HEK293 (cell line): Measurements from ENCODE around the gene DENR.

Source experiments
- CTCF ChIA-PET: fragments of 350-600 bp; formaldehyde crosslinking; extraction: SDS; loops from one replicate; lab custom pipeline; 2021; ENCODE audit warnings: antibody characterized with exemption; lab: Yijun Ruan, JAX
- POLR2A ChIA-PET: fragments of 300-600 bp; formaldehyde crosslinking; extraction: SDS; loops from one replicate; lab custom pipeline; 2020; ENCODE audit warnings: antibody characterized with exemption, inconsistent platforms; lab: Yijun Ruan, JAX
- H3K27ac ChIP-seq: fragments of 200-500 bp; sonication (Bioruptor generic); 2 replicates; pipeline ENCODE4 v1.5.1; 2014; ENCODE audit warnings: low read depth, low read length, control low read depth, inconsistent platforms; ENCODE audit errors: extremely low read depth
- H3K36me3 ChIP-seq, 2 experiments: fragments of 200-500 bp in 1 of 2; sonication (Bioruptor generic) in 1 of 2; 1 replicate in 1 of 2; 2 replicates in 1 of 2; pipeline ENCODE4 v1.5.1; 2014 to 2017; ENCODE audit warnings: inconsistent platforms in 2 of 2, low read length in 2 of 2; ENCODE audit not compliant: control insufficient read depth in 2 of 2, insufficient read depth in 1 of 2
- H3K4me1 ChIP-seq: fragments of 200-500 bp; sonication (Bioruptor generic); 2 replicates; pipeline ENCODE4 v1.5.1; 2014; ENCODE audit warnings: mild to moderate bottlenecking, low read length, inconsistent platforms; ENCODE audit not compliant: control insufficient read depth, insufficient read depth
- H3K4me3 ChIP-seq: 2 replicates; pipeline ENCODE4 v1.5.1; 2011; ENCODE audit warnings: low read depth, mild to moderate bottlenecking, control low read depth, low read length, moderate library complexity
- H3K9me3 ChIP-seq: fragments of 200-500 bp; sonication (Bioruptor generic); 2 replicates; pipeline ENCODE4 v1.5.1; 2014; ENCODE audit warnings: low read depth, low read length, inconsistent platforms; ENCODE audit not compliant: control insufficient read depth, insufficient read depth
- GLIS2 ChIP-seq: fragments of 450-650 bp; formaldehyde crosslinking; IDR thresholded peaks from 2 replicates; pipeline ENCODE4 v1.5.1; 2016; ENCODE audit warnings: missing biosample characterization, missing genetic modification characterization
- KLF10 ChIP-seq: fragments of 450-650 bp; IDR thresholded peaks from 2 replicates; pipeline ENCODE4 v1.5.1; 2018; ENCODE audit warnings: missing biosample characterization, mild to moderate bottlenecking, missing genetic modification characterization
- OVOL3 ChIP-seq: fragments of 450-650 bp; formaldehyde crosslinking; IDR thresholded peaks from 2 replicates; pipeline ENCODE4 v1.5.1; 2016; ENCODE audit warnings: missing biosample characterization, missing genetic modification characterization
- REPIN1 ChIP-seq: fragments of 450-650 bp; formaldehyde crosslinking; IDR thresholded peaks from 2 replicates; pipeline ENCODE4 v1.5.1; 2017; ENCODE audit warnings: missing biosample characterization, missing genetic modification characterization, low read depth
- TSHZ1 ChIP-seq: fragments of 450-650 bp; formaldehyde crosslinking; IDR thresholded peaks from 2 replicates; pipeline ENCODE4 v1.5.1; 2016; ENCODE audit warnings: missing biosample characterization, missing genetic modification characterization, borderline replicate concordance
- ZFP37 ChIP-seq: fragments of 450-650 bp; formaldehyde crosslinking; IDR thresholded peaks from 2 replicates; pipeline ENCODE4 v1.5.1; 2016; ENCODE audit warnings: missing biosample characterization, missing genetic modification characterization
- ZIC2 ChIP-seq: fragments of 450-650 bp; formaldehyde crosslinking; IDR thresholded peaks from 2 replicates; pipeline ENCODE4 v1.5.1; 2016; ENCODE audit warnings: missing biosample characterization, missing genetic modification characterization
- ZNF146 ChIP-seq: fragments of 450-650 bp; formaldehyde crosslinking; IDR thresholded peaks from 2 replicates; pipeline ENCODE4 v1.5.1; 2016; ENCODE audit warnings: missing biosample characterization, missing genetic modification characterization
- ZNF223 ChIP-seq: fragments of 450-650 bp; formaldehyde crosslinking; IDR thresholded peaks from 2 replicates; pipeline ENCODE4 v1.5.1; 2016; ENCODE audit warnings: missing biosample characterization, missing genetic modification characterization
- ZNF391 ChIP-seq: fragments of 450-650 bp; formaldehyde crosslinking; IDR thresholded peaks from 2 replicates; pipeline ENCODE4 v1.5.1; 2016; ENCODE audit warnings: low read depth, missing biosample characterization, missing genetic modification characterization, borderline replicate concordance
- ZNF580 ChIP-seq: fragments of 450-650 bp; formaldehyde crosslinking; IDR thresholded peaks from 2 replicates; pipeline ENCODE4 v1.5.1; 2016; ENCODE audit warnings: missing biosample characterization, missing genetic modification characterization
- ZNF596 ChIP-seq: fragments of 450-650 bp; IDR thresholded peaks from 2 replicates; pipeline ENCODE4 v1.5.0; 2018; ENCODE audit warnings: missing biosample characterization, mild to moderate bottlenecking, missing genetic modification characterization, moderate library complexity
- ZNF639 ChIP-seq: fragments of 450-650 bp; formaldehyde crosslinking; IDR thresholded peaks from 2 replicates; pipeline ENCODE4 v1.5.1; 2016; ENCODE audit warnings: missing biosample characterization, missing genetic modification characterization
- ZNF776 ChIP-seq: fragments of 450-650 bp; formaldehyde crosslinking; IDR thresholded peaks from 2 replicates; pipeline ENCODE4 v1.5.0; 2017; ENCODE audit warnings: missing biosample characterization, missing genetic modification characterization, borderline replicate concordance
- ZNF777 ChIP-seq: fragments of 450-650 bp; formaldehyde crosslinking; IDR thresholded peaks from 2 replicates; pipeline ENCODE4 v1.5.1; 2017; ENCODE audit warnings: missing biosample characterization, missing genetic modification characterization, borderline replicate concordance
- ZNF785 ChIP-seq: fragments of 450-650 bp; formaldehyde crosslinking; IDR thresholded peaks from 2 replicates; pipeline ENCODE4 v1.5.1; 2016; ENCODE audit warnings: missing biosample characterization, missing genetic modification characterization
- TF ChIP-seq, protein P1 (sequence below): fragments of 450-650 bp; formaldehyde crosslinking; IDR thresholded peaks from 2 replicates; pipeline ENCODE4 v1.5.1; 2016; ENCODE audit warnings: missing biosample characterization, missing genetic modification characterization
- TF ChIP-seq, protein P2 (sequence below): fragments of 450-650 bp; formaldehyde crosslinking; IDR thresholded peaks from 2 replicates; pipeline ENCODE4 v1.5.1; 2016; ENCODE audit warnings: missing biosample characterization, missing genetic modification characterization
- TF ChIP-seq, protein P3 (sequence below): fragments of 450-650 bp; formaldehyde crosslinking; IDR thresholded peaks from 2 replicates; pipeline ENCODE4 v1.5.1; 2017; ENCODE audit warnings: missing biosample characterization, missing genetic modification characterization

DENR gene

DNA sequence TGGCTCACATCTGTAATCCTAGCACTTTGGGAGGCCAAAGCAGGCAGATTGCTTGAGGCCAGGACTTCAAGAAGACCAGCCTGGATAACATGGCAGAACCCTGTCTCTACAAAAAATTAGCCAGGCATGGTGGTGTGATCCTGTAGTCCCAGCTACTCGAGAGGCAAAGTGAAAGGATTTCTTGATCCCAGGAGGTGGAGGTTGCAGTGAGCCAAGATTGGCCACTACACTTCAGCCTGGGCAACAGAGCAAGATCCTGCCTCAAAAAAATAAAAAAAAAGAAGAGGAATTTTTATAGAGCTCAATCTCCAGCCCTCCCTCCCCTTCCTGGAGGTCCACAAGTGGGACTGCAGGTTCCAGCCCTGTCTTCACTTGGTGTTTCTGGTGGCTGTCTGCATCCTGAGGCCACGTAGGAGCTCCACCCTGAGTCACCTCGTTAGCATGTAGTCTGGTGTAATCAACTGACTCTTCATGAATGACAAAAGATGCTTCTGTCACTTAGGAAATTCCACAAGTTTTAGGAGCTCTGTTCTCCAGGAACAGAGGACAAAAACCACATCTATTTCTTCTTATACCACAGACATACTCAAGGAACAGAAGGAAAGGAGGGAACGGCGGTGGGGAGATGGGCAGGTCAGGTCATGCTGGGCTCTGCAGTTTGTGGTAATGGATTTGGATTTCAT is 37.9 kb downstream of the DENR start:
- Histone ChIP-seq H3K27ac (no peak overlapping the region), H3K4me3 (no peak overlapping the region), H3K4me1 (no peaks in the 10 kb centered on the region), H3K36me3 (no peaks in the 10 kb centered on the region), H3K9me3 (no peaks in the 10 kb centered on the region)
- no peak for TF ChIP-seq ZNF223 (tag by site-specific recombination)
- TF ChIP-seq ZNF785, result no peak
- no peak for TF ChIP-seq OVOL3 (tag by site-specific recombination)
- TF ChIP-seq, protein P1, sequence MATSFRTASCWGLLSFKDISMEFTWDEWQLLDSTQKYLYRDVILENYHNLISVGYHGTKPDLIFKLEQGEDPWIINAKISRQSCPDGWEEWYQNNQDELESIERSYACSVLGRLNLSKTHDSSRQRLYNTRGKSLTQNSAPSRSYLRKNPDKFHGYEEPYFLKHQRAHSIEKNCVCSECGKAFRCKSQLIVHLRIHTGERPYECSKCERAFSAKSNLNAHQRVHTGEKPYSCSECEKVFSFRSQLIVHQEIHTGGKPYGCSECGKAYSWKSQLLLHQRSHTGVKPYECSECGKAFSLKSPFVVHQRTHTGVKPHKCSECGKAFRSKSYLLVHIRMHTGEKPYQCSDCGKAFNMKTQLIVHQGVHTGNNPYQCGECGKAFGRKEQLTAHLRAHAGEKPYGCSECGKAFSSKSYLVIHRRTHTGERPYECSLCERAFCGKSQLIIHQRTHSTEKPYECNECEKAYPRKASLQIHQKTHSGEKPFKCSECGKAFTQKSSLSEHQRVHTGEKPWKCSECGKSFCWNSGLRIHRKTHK (tag by site-specific recombination), result no peak
- TF ChIP-seq ZNF777 (tag by site-specific recombination), result no peak
- no peak for TF ChIP-seq ZNF391 (tag by site-specific recombination)
- no peak for TF ChIP-seq ZNF596 (tag by site-specific recombination)
- TF ChIP-seq KLF10, result no peak
- TF ChIP-seq, protein P2, sequence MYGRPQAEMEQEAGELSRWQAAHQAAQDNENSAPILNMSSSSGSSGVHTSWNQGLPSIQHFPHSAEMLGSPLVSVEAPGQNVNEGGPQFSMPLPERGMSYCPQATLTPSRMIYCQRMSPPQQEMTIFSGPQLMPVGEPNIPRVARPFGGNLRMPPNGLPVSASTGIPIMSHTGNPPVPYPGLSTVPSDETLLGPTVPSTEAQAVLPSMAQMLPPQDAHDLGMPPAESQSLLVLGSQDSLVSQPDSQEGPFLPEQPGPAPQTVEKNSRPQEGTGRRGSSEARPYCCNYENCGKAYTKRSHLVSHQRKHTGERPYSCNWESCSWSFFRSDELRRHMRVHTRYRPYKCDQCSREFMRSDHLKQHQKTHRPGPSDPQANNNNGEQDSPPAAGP (tag by site-specific recombination), result no peak
- no peak for TF ChIP-seq ZNF146 (tag by site-specific recombination)
- no peak for TF ChIP-seq ZIC2 (tag by site-specific recombination)
- TF ChIP-seq GLIS2 (tag by site-specific recombination), result no peak
- TF ChIP-seq ZFP37 (tag by site-specific recombination), result no peak
- no peak for TF ChIP-seq ZNF776 (tag by site-specific recombination)
- no peak for TF ChIP-seq ZNF639 (tag by site-specific recombination)
- TF ChIP-seq, protein P3, sequence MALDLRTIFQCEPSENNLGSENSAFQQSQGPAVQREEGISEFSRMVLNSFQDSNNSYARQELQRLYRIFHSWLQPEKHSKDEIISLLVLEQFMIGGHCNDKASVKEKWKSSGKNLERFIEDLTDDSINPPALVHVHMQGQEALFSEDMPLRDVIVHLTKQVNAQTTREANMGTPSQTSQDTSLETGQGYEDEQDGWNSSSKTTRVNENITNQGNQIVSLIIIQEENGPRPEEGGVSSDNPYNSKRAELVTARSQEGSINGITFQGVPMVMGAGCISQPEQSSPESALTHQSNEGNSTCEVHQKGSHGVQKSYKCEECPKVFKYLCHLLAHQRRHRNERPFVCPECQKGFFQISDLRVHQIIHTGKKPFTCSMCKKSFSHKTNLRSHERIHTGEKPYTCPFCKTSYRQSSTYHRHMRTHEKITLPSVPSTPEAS (tag by site-specific recombination), result no peak
- TF ChIP-seq ZNF580 (tag by site-specific recombination), result no peak
- TF ChIP-seq REPIN1 (tag by site-specific recombination), result no peak
- no peak for TF ChIP-seq TSHZ1 (tag by site-specific recombination)
- ChIA-PET CTCF (interaction anchor here (0.7 to 1.0 kb wide), 6 partner anchors 9 to 448 kb away, joined by 3 to 4 read pairs (median 3); no protein-coding TSS in a partner anchor), POLR2A (no interaction called here)
